SK-N-SH (cell line): ENCODE data around the gene SLC7A11. TPM values are rescaled to one million over a fixed set of nuclear protein-coding genes. Genes with fewer than 3 reads are reported as not detected.
"Not testable (repeated sequence)": the region's sequence is repeated elsewhere in the genome, so short reads cannot be mapped to it uniquely, and the experiment has no call there.

ENCODE experiments used
- CTCF ChIA-PET: fragments of 300-600, 350-600 bp; formaldehyde crosslinking; extraction: SDS; loops from one replicate; lab custom pipeline; 2021; lab: Yijun Ruan, JAX
- POLR2A ChIA-PET: fragments of 350-600 bp; sonication (Branson Sonifier 250); formaldehyde crosslinking; extraction: SDS; loops from one replicate; lab custom pipeline; 2020; ENCODE audit warnings: antibody characterized with exemption, inconsistent platforms; lab: Yijun Ruan, JAX
- DNase-seq: peaks from one replicate; pipeline ENCODE4 v3.0.0; 2012
- H2AFZ ChIP-seq: fragments of 200-600 bp; sonication (generic); 2 replicates; pipeline ENCODE4 v1.8.1; 2016; ENCODE audit warnings: antibody characterized with exemption, mild to moderate bottlenecking, low read depth
- H3F3A ChIP-seq: fragments of 200-600 bp; sonication (generic); replicated peaks from 2 replicates; pipeline ENCODE3; 2016; ENCODE audit warnings: antibody characterized with exemption, mild to moderate bottlenecking; ENCODE audit not compliant: insufficient read depth
- H3K27ac ChIP-seq, 2 experiments: fragments of 200-500 bp in 1 of 2; fragments of 200-600 bp in 1 of 2; sonication (Bioruptor generic) in 1 of 2; sonication (generic), shearing (Covaris generic) in 1 of 2; 2 replicates each; pipeline versions ENCODE4 v1.5.1 to v1.6.1; 2014 to 2016; ENCODE audit warnings: low read depth in 2 of 2, inconsistent platforms in 1 of 2, low read length in 1 of 2, mild to moderate bottlenecking in 1 of 2, mixed read lengths in 1 of 2
- H3K27me3 ChIP-seq: fragments of 200-600 bp; sonication (generic), shearing (Covaris generic); 2 replicates; pipeline ENCODE4 v1.6.1; 2016; ENCODE audit warnings: mixed run types; ENCODE audit not compliant: insufficient read depth
- H3K36me3 ChIP-seq, 2 experiments: fragments of 200-500 bp in 1 of 2; fragments of 200-600 bp in 1 of 2; sonication (Bioruptor generic) in 1 of 2; sonication (generic) in 1 of 2; replicated peaks in 1 of 2; 2 replicates each; pipeline versions ENCODE3 to v1.5.1; 2014 to 2016; ENCODE audit warnings: low read length in 1 of 2, mild to moderate bottlenecking in 1 of 2; ENCODE audit not compliant: insufficient read depth in 2 of 2, control insufficient read depth in 1 of 2
- H3K4me1 ChIP-seq, 2 experiments: fragments of 200-500 bp in 1 of 2; fragments of 200-600 bp in 1 of 2; sonication (Bioruptor generic) in 1 of 2; sonication (generic), shearing (Covaris generic) in 1 of 2; 2 replicates each; pipeline versions ENCODE4 v1.5.1 to v1.6.1; 2014 to 2016; ENCODE audit warnings: low read depth in 1 of 2, low read length in 1 of 2, mixed run types in 1 of 2; ENCODE audit not compliant: insufficient read depth in 2 of 2, control insufficient read depth in 1 of 2
- H3K4me2 ChIP-seq: fragments of 200-600 bp; sonication (generic), shearing (Covaris generic); 2 replicates; pipeline ENCODE4 v1.6.1; 2017; ENCODE audit warnings: mixed run types
- H3K4me3 ChIP-seq, 2 experiments: fragments of 200-500 bp in 1 of 2; fragments of 200-600 bp in 1 of 2; sonication (Bioruptor generic) in 1 of 2; sonication (generic), shearing (Covaris generic) in 1 of 2; 2 replicates each; pipeline versions ENCODE4 v1.5.1 to v1.8.1; 2014 to 2016; ENCODE audit warnings: low read depth in 2 of 2, inconsistent platforms in 1 of 2, low read length in 1 of 2, mild to moderate bottlenecking in 1 of 2, mixed read lengths in 1 of 2, moderate library complexity in 1 of 2
- H3K79me2 ChIP-seq: fragments of 200-600 bp; sonication (generic); 2 replicates; pipeline ENCODE4 v1.8.1; 2017; ENCODE audit warnings: mild to moderate bottlenecking; ENCODE audit not compliant: insufficient read depth
- H3K9ac ChIP-seq: fragments of 200-600 bp; sonication (generic); 2 replicates; pipeline ENCODE4 v1.6.1; 2017; ENCODE audit warnings: mixed run types
- H3K9me2 ChIP-seq: fragments of 200-600 bp; sonication (generic); 2 replicates; pipeline ENCODE4 v1.6.1; 2017; ENCODE audit warnings: mixed run types
- H3K9me3 ChIP-seq: fragments of 200-600 bp; sonication (generic); 2 replicates; pipeline ENCODE4 v1.6.1; 2017; ENCODE audit warnings: mixed run types, mild to moderate bottlenecking, moderate library complexity
- H4K20me1 ChIP-seq: fragments of 200-600 bp; sonication (generic); 2 replicates; pipeline ENCODE4 v1.6.1; 2017; ENCODE audit warnings: mild to moderate bottlenecking, mixed run types; ENCODE audit not compliant: insufficient read depth
- CHD2 ChIP-seq: fragments of 150-350 bp; IDR thresholded peaks from 2 replicates; pipeline ENCODE4 v1.6.1; 2018; ENCODE audit warnings: low read length; ENCODE audit not compliant: partially characterized antibody
- CTCF ChIP-seq: fragments of 200-600 bp; sonication (generic); IDR thresholded peaks from 2 replicates; pipeline ENCODE4 v1.6.1; 2017; ENCODE audit warnings: antibody characterized with exemption, mild to moderate bottlenecking, moderate library complexity
- ELF1 ChIP-seq: IDR thresholded peaks from 2 replicates; pipeline ENCODE4 v1.4.0; 2012
- EP300 ChIP-seq, 2 experiments: IDR thresholded peaks; 2 replicates each; pipeline versions ENCODE4 v1.4.0 to v1.6.1; 2012; ENCODE audit warnings: borderline replicate concordance in 1 of 2, low read depth in 1 of 2, low read length in 1 of 2
- FOSL2 ChIP-seq: IDR thresholded peaks from 2 replicates; pipeline ENCODE4 v1.4.0; 2012; ENCODE audit warnings: low read depth, mild to moderate bottlenecking, moderate library complexity, borderline replicate concordance
- FOXM1 ChIP-seq: IDR thresholded peaks from 2 replicates; pipeline ENCODE4 v1.4.0; 2012; ENCODE audit warnings: low read depth, mild to moderate bottlenecking
- MEF2A ChIP-seq: IDR thresholded peaks from 2 replicates; pipeline ENCODE4 v1.4.0; 2012; ENCODE audit warnings: low read depth, borderline replicate concordance
- MXI1 ChIP-seq: IDR thresholded peaks from 2 replicates; pipeline ENCODE4 v1.6.1; 2012; ENCODE audit warnings: mild to moderate bottlenecking, low read depth, low read length, improper control_type of control experiment
- POLR2AphosphoS5 ChIP-seq: IDR thresholded peaks from 2 replicates; pipeline ENCODE4 v1.6.1; 2012; ENCODE audit warnings: low read depth, low read length
- RAD21 ChIP-seq: IDR thresholded peaks from 2 replicates; pipeline ENCODE4 v1.6.1; 2012; ENCODE audit warnings: mild to moderate bottlenecking, low read length
- REST ChIP-seq: IDR thresholded peaks from 2 replicates; pipeline ENCODE4 v1.6.1; 2012; ENCODE audit warnings: mild to moderate bottlenecking, low read depth, low read length, moderate library complexity
- RFX5 ChIP-seq: IDR thresholded peaks from 2 replicates; pipeline ENCODE4 v1.6.1; 2012; ENCODE audit warnings: mild to moderate bottlenecking, improper control_type of control experiment, low read length
- SMC3 ChIP-seq: IDR thresholded peaks from 2 replicates; pipeline ENCODE4 v1.6.1; 2012; ENCODE audit warnings: low read depth, low read length, improper control_type of control experiment
- TCF12 ChIP-seq: IDR thresholded peaks from 2 replicates; pipeline ENCODE4 v1.4.0; 2012
- TEAD4 ChIP-seq: IDR thresholded peaks from 2 replicates; pipeline ENCODE4 v1.4.0; 2012; ENCODE audit warnings: mild to moderate bottlenecking, borderline replicate concordance; ENCODE audit not compliant: insufficient read depth
- USF1 ChIP-seq: IDR thresholded peaks from 2 replicates; pipeline ENCODE4 v1.4.0; 2012; ENCODE audit warnings: low read depth, borderline replicate concordance
- YY1 ChIP-seq: IDR thresholded peaks from 2 replicates; pipeline ENCODE4 v1.4.0; 2012; ENCODE audit warnings: low read depth, mild to moderate bottlenecking
- WGBS: methylation state at CpG from one replicate; pipeline ENCODE4 v1.1.6; 2017; ENCODE audit warnings: low lambda C conversion rate; 5-methylcytosine and 5-hydroxymethylcytosine counted together
- polyA plus RNA-seq, 3 experiments: library from polyadenylated mRNA; depleted of rRNA; stranded (reverse); fragments of >200 nt; gene quantifications; 2 replicates each; pipeline ENCODE4 v1.2.3, GENCODE V29; 2012

SLC7A11 gene
- polyA plus RNA-seq, 1 of the 3 experiments (the other 2 are of a cell fraction): 3.1 TPM

GRCh38 chr4:138238521-138239292 lies 3.4 kb downstream of the SLC7A11 start (continued):
- no peak for TF ChIP-seq FOSL2

GRCh38 chr4:138237132-138237531 lies 5.0 kb downstream of the SLC7A11 start:
- peaks cover 38% of the 10 kb centered on the region for H3F3A ChIP-seq
- H3K9me2 ChIP-seq, H2AFZ ChIP-seq, H3K9me3 ChIP-seq, H3K9ac ChIP-seq, CTCF ChIA-PET, H4K20me1 ChIP-seq, POLR2A ChIA-PET, H3K4me3 ChIP-seq, H3K27me3 ChIP-seq, DNase-seq, H3K4me2 ChIP-seq: not testable (repeated sequence)
- peaks cover 41% of the 10 kb centered on the region for H3K79me2 ChIP-seq
- H3K36me3 ChIP-seq: peaks cover 0 to 15% of the 10 kb centered on the region in 2 experiments
- 91% methylated on average over 7 of the region's 7 CpGs for WGBS
- H3K4me1 ChIP-seq: peaks cover 10 to 21% of the 10 kb centered on the region in 2 experiments
- peak overlapping the region in 1 of 2 experiments; percentile 92; a peak in 1 of 4 replicates for H3K27ac ChIP-seq

GRCh38 chr4:138236037-138236436 lies 6.1 kb downstream of the SLC7A11 start:
- no peak for DNase-seq
- WGBS: 85% methylated on average over 2 of the region's 2 CpGs
- POLR2A ChIA-PET: no interaction called here
- no peaks in the 10 kb centered on the region for H4K20me1 ChIP-seq
- no peak for TF ChIP-seq FOXM1
- no peak for TF ChIP-seq TCF12
- TF ChIP-seq CHD2: no peak
- TF ChIP-seq MEF2A: no peak
- TF ChIP-seq ELF1: no peak
- TF ChIP-seq FOSL2: no peak
- TF ChIP-seq POLR2AphosphoS5: no peak
- no peak for TF ChIP-seq RFX5
- TF ChIP-seq EP300 (IDR thresholded peaks at IDR 0.05; ENCODE audit: borderline replicate concordance in 1 of 2, low read depth in 1 of 2, low read length in 1 of 2): no peak
- TF ChIP-seq YY1: no peak
- no peak for TF ChIP-seq SMC3
- no peak for TF ChIP-seq REST
- TF ChIP-seq MXI1: no peak
- TF ChIP-seq CTCF: no peak
- TF ChIP-seq TEAD4: no peak
- no peak for TF ChIP-seq RAD21
- no peak for TF ChIP-seq USF1
- TF ChIP-seq, all 33 proteins: peak for 0
- CTCF ChIA-PET: no interaction called here
- no peaks in the 10 kb centered on the region for H3K9me2 ChIP-seq
- H3K4me1 ChIP-seq: peaks cover 7 to 21% of the 10 kb centered on the region in 2 experiments; a peak in 3 of 4 replicates
- peak overlapping the region; percentile 15; the same call in 1 of the 2 replicates for H3K9ac ChIP-seq
- no peaks in the 10 kb centered on the region for H3K27me3 ChIP-seq
- H3K9me3 ChIP-seq: no peaks in the 10 kb centered on the region
- H3K79me2 ChIP-seq: peaks cover 35% of the 10 kb centered on the region
- H3K36me3 ChIP-seq: peaks cover 0 to 24% of the 10 kb centered on the region in 2 experiments
- H3K4me3 ChIP-seq: no peak overlapping the region
- peaks cover 33% of the 10 kb centered on the region for H3F3A ChIP-seq
- H3K4me2 ChIP-seq: 0 out of 2 replicates have a peak overlapping the region, but pooled peaks have one; percentile 32
- no peak overlapping the region for H2AFZ ChIP-seq
- H3K27ac ChIP-seq: peak overlapping the region; percentile 43 to 92; a peak in 3 of 4 replicates
